Testis (tissue), 2 donors: ENCODE data around the gene SNRNP40.

Experiments
- CTCF ChIP-seq, 3 experiments: fragments of 450-650 bp in 2 of 3; fragments of 200-600 bp in 1 of 3; sonication (generic) in 1 of 3; IDR thresholded peaks; one replicate each; pipeline ENCODE4 v1.5.1; 2016 to 2019; ENCODE audit warnings: antibody characterized with exemption in 3 of 3, mild to moderate bottlenecking in 2 of 3, moderate library complexity in 1 of 3
- POLR2A ChIP-seq: fragments of 450-650 bp; IDR thresholded peaks from one replicate; pipeline ENCODE4 v1.6.1; 2017; ENCODE audit warnings: antibody characterized with exemption, mild to moderate bottlenecking, moderate library complexity

DNA sequence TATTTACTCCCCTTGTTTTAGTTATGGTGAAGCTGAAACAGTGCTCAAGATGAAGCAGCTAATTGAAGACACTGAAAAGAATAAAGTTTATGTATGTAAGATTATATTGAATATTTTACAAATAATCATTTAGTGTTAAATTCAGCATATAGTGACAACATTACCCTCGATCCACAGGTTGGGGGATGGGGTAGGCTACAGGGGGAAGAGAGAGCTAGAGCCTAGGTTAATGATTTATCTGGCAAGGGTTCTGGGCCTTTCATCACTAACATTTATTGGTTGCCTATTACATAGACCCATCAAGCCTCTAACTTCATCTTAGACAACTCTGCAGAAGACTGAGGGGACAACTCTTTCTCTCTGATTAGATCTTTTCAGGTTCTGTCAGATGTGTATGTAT lies 21.6 kb upstream of the SNRNP40 start:
- TF ChIP-seq POLR2A: no peak
- no peak for TF ChIP-seq CTCF (IDR thresholded peaks at IDR 0.05)
